Loucy (cell line): ENCODE data around the gene MPPED2.

Source experiments
- H2AFZ ChIP-seq: fragments of 200-600 bp; sonication (generic); 2 replicates; pipeline ENCODE4 v1.6.0; 2016; ENCODE audit warnings: antibody characterized with exemption, mild to moderate bottlenecking, low read length, moderate library complexity
- H3F3A ChIP-seq: fragments of 200-600 bp; 2 replicates; pipeline ENCODE4 v1.6.0; 2016; ENCODE audit warnings: antibody characterized with exemption, low read depth, mild to moderate bottlenecking
- H3K27me3 ChIP-seq: fragments of 200-600 bp; sonication (generic); 2 replicates; pipeline ENCODE4 v1.6.1; 2014; ENCODE audit warnings: low read length, mild to moderate bottlenecking; ENCODE audit not compliant: insufficient read depth, poor library complexity, severe bottlenecking
- H3K36me3 ChIP-seq: fragments of 200-600 bp; sonication (generic); 2 replicates; pipeline ENCODE4 v1.6.1; 2016; ENCODE audit warnings: low read length; ENCODE audit not compliant: insufficient read depth
- H3K4me1 ChIP-seq: fragments of 200-600 bp; sonication (generic); 2 replicates; pipeline ENCODE4 v1.5.1; 2014; ENCODE audit warnings: low read length, mild to moderate bottlenecking; ENCODE audit not compliant: insufficient read depth, poor library complexity, severe bottlenecking
- H3K4me2 ChIP-seq: fragments of 200-600 bp; sonication (generic); 2 replicates; pipeline ENCODE4 v1.6.0; 2014; ENCODE audit warnings: antibody characterized with exemption, low read length, low read depth, mild to moderate bottlenecking; ENCODE audit not compliant: poor library complexity, severe bottlenecking
- H3K4me3 ChIP-seq: fragments of 200-600 bp; sonication (generic); 2 replicates; pipeline ENCODE4 v1.5.1; 2014; ENCODE audit warnings: low read length, mild to moderate bottlenecking, mixed read lengths; ENCODE audit not compliant: poor library complexity, severe bottlenecking
- H3K79me2 ChIP-seq: fragments of 200-600 bp; sonication (generic); 2 replicates; pipeline ENCODE4 v1.6.1; 2014; ENCODE audit warnings: low read length; ENCODE audit not compliant: insufficient read depth
- H3K9ac ChIP-seq: fragments of 200-600 bp; sonication (generic); 2 replicates; pipeline ENCODE4 v1.6.0; 2014; ENCODE audit warnings: mild to moderate bottlenecking, low read depth, low read length, moderate library complexity; ENCODE audit not compliant: poor library complexity, severe bottlenecking
- H3K9me2 ChIP-seq: fragments of 200-600 bp; sonication (generic); replicated peaks from 2 replicates; pipeline ENCODE4 v1.6.1; 2016; ENCODE audit warnings: low read depth, low read length, mixed read lengths
- H3K9me3 ChIP-seq: fragments of 200-600 bp; sonication (generic); 2 replicates; pipeline ENCODE4 v1.6.1; 2014; ENCODE audit warnings: mild to moderate bottlenecking, antibody characterized with exemption, low read length, low read depth; ENCODE audit not compliant: insufficient read depth
- H4K20me1 ChIP-seq: fragments of 200-600 bp; sonication (generic); 2 replicates; pipeline ENCODE4 v1.6.0; 2014; ENCODE audit warnings: antibody characterized with exemption, low read length, mild to moderate bottlenecking; ENCODE audit not compliant: insufficient read depth, poor library complexity, severe bottlenecking
- EZH2phosphoT487 ChIP-seq: fragments of 200-600 bp; IDR thresholded peaks from 2 replicates; pipeline ENCODE4 v1.6.1; 2018; ENCODE audit warnings: antibody characterized with exemption, mild to moderate bottlenecking, moderate library complexity, borderline replicate concordance
- TF ChIP-seq, protein P1 (sequence below): fragments of 200-600 bp; sonication (generic); conservative IDR thresholded peaks from 2 replicates; pipeline ENCODE4 v1.5.1; 2014; ENCODE audit warnings: mild to moderate bottlenecking, antibody characterized with exemption, low read length

Gene MPPED2

DNA sequence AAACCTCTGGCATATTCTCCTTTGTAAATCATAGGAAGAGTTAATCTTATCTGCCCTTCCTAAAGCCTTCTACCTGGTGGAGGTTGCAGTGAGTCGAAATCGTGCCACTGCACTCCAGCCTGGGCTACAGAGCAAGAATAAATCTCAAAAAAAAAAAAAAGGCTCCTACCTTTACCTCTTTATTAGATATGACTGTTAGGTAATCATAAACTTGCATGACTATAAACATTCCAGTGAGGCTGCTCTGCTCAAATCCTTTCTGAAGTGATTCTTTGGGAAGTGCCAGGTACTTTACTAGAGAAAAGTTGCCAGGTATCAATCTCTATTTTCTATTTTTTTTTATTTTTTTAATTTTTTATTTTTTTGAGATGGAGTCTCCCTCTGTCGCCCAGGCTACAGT, 59.6 kb downstream of the MPPED2 start:
- H3K36me3 ChIP-seq, result no peaks in the 10 kb centered on the region
- no peak overlapping the region for H3K9ac ChIP-seq
- no peak overlapping the region for H3K4me2 ChIP-seq
- no peak overlapping the region for H3K4me3 ChIP-seq
- no peak for TF ChIP-seq EZH2phosphoT487
- TF ChIP-seq, protein P1, sequence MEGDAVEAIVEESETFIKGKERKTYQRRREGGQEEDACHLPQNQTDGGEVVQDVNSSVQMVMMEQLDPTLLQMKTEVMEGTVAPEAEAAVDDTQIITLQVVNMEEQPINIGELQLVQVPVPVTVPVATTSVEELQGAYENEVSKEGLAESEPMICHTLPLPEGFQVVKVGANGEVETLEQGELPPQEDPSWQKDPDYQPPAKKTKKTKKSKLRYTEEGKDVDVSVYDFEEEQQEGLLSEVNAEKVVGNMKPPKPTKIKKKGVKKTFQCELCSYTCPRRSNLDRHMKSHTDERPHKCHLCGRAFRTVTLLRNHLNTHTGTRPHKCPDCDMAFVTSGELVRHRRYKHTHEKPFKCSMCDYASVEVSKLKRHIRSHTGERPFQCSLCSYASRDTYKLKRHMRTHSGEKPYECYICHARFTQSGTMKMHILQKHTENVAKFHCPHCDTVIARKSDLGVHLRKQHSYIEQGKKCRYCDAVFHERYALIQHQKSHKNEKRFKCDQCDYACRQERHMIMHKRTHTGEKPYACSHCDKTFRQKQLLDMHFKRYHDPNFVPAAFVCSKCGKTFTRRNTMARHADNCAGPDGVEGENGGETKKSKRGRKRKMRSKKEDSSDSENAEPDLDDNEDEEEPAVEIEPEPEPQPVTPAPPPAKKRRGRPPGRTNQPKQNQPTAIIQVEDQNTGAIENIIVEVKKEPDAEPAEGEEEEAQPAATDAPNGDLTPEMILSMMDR, result no peak
- H2AFZ ChIP-seq, result no peak overlapping the region
- H3K79me2 ChIP-seq, result no peaks in the 10 kb centered on the region
- no peaks in the 10 kb centered on the region for H3K9me2 ChIP-seq
- H3K27me3 ChIP-seq, result no peaks in the 10 kb centered on the region
- H3F3A ChIP-seq, result no peaks in the 10 kb centered on the region
- no peaks in the 10 kb centered on the region for H4K20me1 ChIP-seq
- no peaks in the 10 kb centered on the region for H3K4me1 ChIP-seq
- H3K9me3 ChIP-seq, result no peaks in the 10 kb centered on the region

DNA sequence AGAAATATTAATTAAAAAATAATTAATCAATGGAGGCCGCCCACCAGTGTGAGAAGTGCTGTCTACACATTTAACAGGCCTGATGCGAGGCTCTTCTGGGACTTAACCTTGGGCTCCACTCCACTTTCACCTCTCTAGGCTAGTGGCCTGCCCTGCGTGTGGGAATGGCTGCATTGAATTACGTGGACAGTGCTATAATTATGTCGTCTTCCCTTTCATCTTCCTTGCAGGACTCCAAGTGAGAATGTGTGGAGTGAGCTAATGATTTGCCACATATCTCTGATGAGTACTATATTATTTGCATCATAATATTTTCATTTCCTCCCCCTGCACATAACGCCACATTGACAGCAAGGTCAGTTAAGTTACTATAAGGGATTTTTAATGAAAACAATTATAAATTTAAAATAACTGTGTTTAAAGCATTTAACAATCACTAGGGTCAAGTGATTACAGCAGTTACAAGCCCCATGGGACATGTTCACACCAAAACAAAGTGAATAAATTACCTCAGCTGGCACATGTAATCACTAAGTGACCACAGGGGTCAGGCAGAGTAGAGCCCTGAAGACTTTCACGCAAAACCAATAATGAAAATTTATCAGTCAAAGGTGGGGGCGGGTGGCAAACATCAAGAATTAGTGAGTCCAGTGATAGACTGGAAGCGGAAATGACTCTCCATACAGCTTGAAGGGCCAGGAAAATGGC, 63.5 kb downstream of the MPPED2 start:
- H3K79me2 ChIP-seq, result no peaks in the 10 kb centered on the region
- H3K4me2 ChIP-seq, result no peak overlapping the region
- H3K9ac ChIP-seq, result no peak overlapping the region
- no peaks in the 10 kb centered on the region for H4K20me1 ChIP-seq
- H3K36me3 ChIP-seq, result no peaks in the 10 kb centered on the region
- H3K4me1 ChIP-seq, result no peaks in the 10 kb centered on the region
- no peak overlapping the region for H2AFZ ChIP-seq
- H3F3A ChIP-seq, result no peaks in the 10 kb centered on the region
- H3K27me3 ChIP-seq, result no peaks in the 10 kb centered on the region
- TF ChIP-seq EZH2phosphoT487, result no peak
- TF ChIP-seq, protein P1, result no peak
- no peak overlapping the region for H3K4me3 ChIP-seq
- H3K9me3 ChIP-seq, result no peaks in the 10 kb centered on the region
- no peaks in the 10 kb centered on the region for H3K9me2 ChIP-seq

GRCh38 chr11:30521297-30522071, 64.7 kb downstream of the MPPED2 start:
- Histone ChIP-seq H3K4me1 (no peaks in the 10 kb centered on the region), H3K27me3 (no peaks in the 10 kb centered on the region), H3K36me3 (no peaks in the 10 kb centered on the region), H3K79me2 (no peaks in the 10 kb centered on the region), H3K9me3 (no peaks in the 10 kb centered on the region), H2AFZ (no peak overlapping the region), H3K4me3 (no peak overlapping the region), H4K20me1 (no peaks in the 10 kb centered on the region), H3K9me2 (no peaks in the 10 kb centered on the region), H3K4me2 (no peak overlapping the region), H3F3A (no peaks in the 10 kb centered on the region), H3K9ac (no peak overlapping the region)
- TF ChIP-seq, protein P1, result no peak
- TF ChIP-seq EZH2phosphoT487, result no peak
